Sciatic nerve (tissue), 2 donors: ENCODE measurements around the gene ROPN1. TPM values are rescaled to one million over a fixed set of nuclear protein-coding genes. Genes with fewer than 3 reads are reported as not detected.

ENCODE experiments used
- ATAC-seq: fragments of 200-7000 bp; cut with Tn5 transposase; one replicate; pipeline ENCODE4 v1.9.1; 2020; ENCODE audit warnings: mild to moderate bottlenecking, moderate library complexity
- DNase-seq: peaks from one replicate; pipeline ENCODE4 v3.0.0-alpha.2; 2020; ENCODE audit warnings: low spot score
- intact Hi-C: fragments of 100-400 bp; cut with DNase I; formaldehyde crosslinking; loops from one replicate; pipeline ENCODE4 v1.14.2; 2022
- total RNA-seq: library from RNA; stranded (reverse); fragmentation: NEBNext Ultra II Directional; extraction: Animal tissue kit (Norgen Biotek cat#: 25700); gene quantifications from one replicate; pipeline ENCODE4 v1.2.1, GENCODE V29; 2021
- donor health status: DM: no; HTN: no; CAD: no.
- donor health status: DM: no; HTN: no; CAD: no.

The ROPN1 gene
- total RNA-seq, 1 donor from 2014 or later = not detected

GRCh38 chr3:123953735-123954134 lies 38.2 kb downstream of the ROPN1 start:
- intact Hi-C loops = no loop called here
- ATAC-seq (no peak), DNase-seq (no peak)

- intact Hi-C loops = no loop called here
- ATAC-seq (no peak), DNase-seq (no peak)
Observed at GRCh38 chr3:123952844-123953520, 38.9 kb downstream of the ROPN1 start.

- ATAC-seq = no peak
- intact Hi-C loops = no loop called here
- DNase-seq = no peak
Observed at GRCh38 chr3:123951522-123952447, 40.1 kb downstream of the ROPN1 start.

GRCh38 chr3:123949641-123950040 lies 42.3 kb downstream of the ROPN1 start:
- ATAC-seq = no peak
- no peak for DNase-seq
- intact Hi-C loops = no loop called here

- ATAC-seq = no peak
- DNase-seq = no peak
- intact Hi-C loops = no loop called here
Observed at GRCh38 chr3:123948449-123948848, 43.5 kb downstream of the ROPN1 start.

- DNase-seq (no peak), ATAC-seq (no peak)
- intact Hi-C loops = no loop called here
Observed at GRCh38 chr3:123947482-123947881, 44.4 kb downstream of the ROPN1 start.

- intact Hi-C loops = no loop called here
- ATAC-seq = no peak
Observed at GRCh38 chr3:123941542-123941941, 50.4 kb downstream of the ROPN1 start.

GRCh38 chr3:123941121-123941520 lies 50.8 kb downstream of the ROPN1 start:
- DNase-seq (no peak), ATAC-seq (no peak)
- intact Hi-C loops = no loop called here

More at GRCh38 chr3:123941542-123941941, 50.4 kb downstream of the ROPN1 start:
- DNase-seq = no peak

GRCh38 chr3:123939706-123940105 lies 52.2 kb downstream of the ROPN1 start:
- ATAC-seq (no peak), DNase-seq (no peak)
- intact Hi-C loops = no loop called here

- DNase-seq (no peak), ATAC-seq (no peak)
- intact Hi-C loops = no loop called here
Observed at GRCh38 chr3:123936400-123936799, 55.5 kb downstream of the ROPN1 start.

- ATAC-seq (no peak), DNase-seq (no peak)
- intact Hi-C loops = no loop called here
Observed at GRCh38 chr3:123935830-123936229, 56.1 kb downstream of the ROPN1 start.

GRCh38 chr3:123934250-123934649 lies 57.7 kb downstream of the ROPN1 start:
- DNase-seq (no peak), ATAC-seq (no peak)
- intact Hi-C loops = no loop called here

GRCh38 chr3:123930445-123930844 lies 61.5 kb downstream of the ROPN1 start:
- ATAC-seq (no peak), DNase-seq (no peak)
- intact Hi-C loops = no loop called here

GRCh38 chr3:123929325-123929724 lies 62.6 kb downstream of the ROPN1 start:
- DNase-seq (no peak), ATAC-seq (no peak)
- intact Hi-C loops = no loop called here

GRCh38 chr3:123926396-123926795 lies 65.5 kb downstream of the ROPN1 start:
- intact Hi-C loops = no loop called here

GRCh38 chr3:123920868-123921267 lies 71.1 kb downstream of the ROPN1 start:
- no peak for DNase-seq
- no peak for ATAC-seq
- intact Hi-C loops = no loop called here

More at GRCh38 chr3:123926396-123926795, 65.5 kb downstream of the ROPN1 start:
- DNase-seq (no peak), ATAC-seq (no peak)

GRCh38 chr3:123920383-123920782 lies 71.5 kb downstream of the ROPN1 start:
- no peak for ATAC-seq

GRCh38 chr3:123919353-123919752 lies 72.6 kb downstream of the ROPN1 start:
- no peak for ATAC-seq
- intact Hi-C loops = no loop called here
- no peak for DNase-seq

More at GRCh38 chr3:123920383-123920782, 71.5 kb downstream of the ROPN1 start:
- intact Hi-C loops = no loop called here
- no peak for DNase-seq
